Effector memory CD4-positive, alpha-beta T cell (primary cell): ENCODE measurements around the gene ZNF764.

Source experiments
- DNase-seq, 3 donors: peaks; one replicate each; pipeline ENCODE4 v3.0.0-alpha.2; 2020
- H3K27ac ChIP-seq: 2 replicates; pipeline ENCODE4 v1.7.0; 2013; ENCODE audit warnings: mild to moderate bottlenecking, low read length, moderate library complexity; ENCODE audit not compliant: insufficient read depth, poor library complexity, severe bottlenecking
- H3K27me3 ChIP-seq: replicated peaks from 2 replicates; pipeline ENCODE4 v1.7.0; 2013; ENCODE audit warnings: mild to moderate bottlenecking, low read length; ENCODE audit not compliant: insufficient read depth, control insufficient read depth, poor library complexity, severe bottlenecking
- H3K36me3 ChIP-seq: 2 replicates; pipeline ENCODE4 v1.7.0; 2013; ENCODE audit warnings: mild to moderate bottlenecking, low read length, moderate library complexity; ENCODE audit not compliant: control insufficient read depth, insufficient read depth
- H3K4me1 ChIP-seq: 2 replicates; pipeline ENCODE4 v1.7.0; 2013; ENCODE audit warnings: low read length, mild to moderate bottlenecking; ENCODE audit not compliant: control insufficient read depth, insufficient read depth, poor library complexity, severe bottlenecking
- H3K4me3 ChIP-seq: 2 replicates; pipeline ENCODE4 v1.7.0; 2013; ENCODE audit warnings: low read length, low read depth, mild to moderate bottlenecking; ENCODE audit not compliant: insufficient read depth, poor library complexity, severe bottlenecking
- H3K9me3 ChIP-seq: 2 replicates; pipeline ENCODE4 v1.7.0; 2013; ENCODE audit warnings: mild to moderate bottlenecking, low read length, moderate library complexity; ENCODE audit not compliant: control insufficient read depth

ZNF764 gene

DNA sequence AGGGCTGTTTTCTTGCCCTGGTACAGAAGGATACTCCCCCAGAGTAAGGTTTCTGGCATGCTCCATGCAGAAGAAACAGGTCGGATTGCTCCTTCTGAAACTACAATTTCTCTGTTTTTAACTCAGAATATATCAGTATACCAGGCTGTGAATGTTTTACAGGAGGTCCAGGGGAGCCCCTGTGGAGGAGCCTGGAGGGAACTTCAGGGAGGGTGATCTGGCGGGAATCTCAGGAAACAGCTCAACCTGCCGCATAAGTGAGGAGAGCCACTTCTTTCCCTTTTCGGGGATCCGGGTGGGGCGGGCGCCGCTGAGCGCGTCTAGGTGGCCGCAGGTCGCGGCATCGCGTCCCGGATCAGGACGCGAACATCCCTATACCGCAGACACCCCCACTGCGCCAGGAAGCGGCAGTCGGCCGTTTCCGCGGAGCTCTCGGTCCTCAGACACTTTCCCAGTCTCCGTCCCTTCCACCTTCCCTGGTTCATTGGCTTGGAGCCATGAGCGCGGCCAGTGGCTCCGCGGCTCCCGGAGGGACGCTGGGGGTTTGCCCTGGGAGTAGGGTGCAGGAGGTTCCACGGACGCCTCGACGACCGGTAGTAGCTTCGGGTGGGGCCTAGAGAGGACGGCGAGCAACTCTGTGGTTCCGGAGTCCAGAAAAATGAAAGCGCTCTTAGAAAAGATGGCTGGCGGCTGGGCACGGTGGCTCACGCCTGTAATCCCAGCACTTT is 3.1 kb upstream of the ZNF764 start:
- Histone ChIP-seq H3K36me3 (no peaks in the 10 kb centered on the region), H3K27ac (peak overlapping the region; percentile 37), H3K4me3 (peak overlapping the region; percentile 47), H3K9me3 (no peaks in the 10 kb centered on the region), H3K4me1 (peaks cover 7% of the 10 kb centered on the region), H3K27me3 (no peaks in the 10 kb centered on the region)
- DNase-seq, result peak in 1 of 3 donors; percentile 11

DNA sequence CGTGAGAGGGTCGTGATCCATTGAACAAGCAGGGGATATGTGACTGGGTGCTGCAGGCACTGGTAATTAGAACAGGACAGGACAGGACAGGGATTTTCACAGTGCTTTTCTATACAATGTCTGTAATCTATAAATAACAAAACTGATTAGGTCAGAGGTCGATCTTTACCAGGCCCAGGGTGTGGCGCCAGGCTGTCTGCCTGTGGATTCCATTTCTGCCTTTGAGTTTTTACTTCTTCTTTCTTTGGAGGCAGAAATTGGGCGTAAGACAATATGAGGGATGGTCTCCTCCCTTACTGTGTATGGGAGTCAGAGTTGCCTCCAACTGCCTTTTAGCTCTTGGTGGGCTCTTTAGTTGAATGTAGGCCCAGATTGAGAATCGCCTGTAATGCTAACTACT is 1.5 kb upstream of the ZNF764 start:
- DNase-seq, result no peak
- peaks cover 7% of the 10 kb centered on the region for H3K4me1 ChIP-seq
- no peaks in the 10 kb centered on the region for H3K27me3 ChIP-seq
- no peak overlapping the region for H3K27ac ChIP-seq
- no peaks in the 10 kb centered on the region for H3K9me3 ChIP-seq
- no peak overlapping the region for H3K4me3 ChIP-seq
- H3K36me3 ChIP-seq, result peaks cover 15% of the 10 kb centered on the region

DNA sequence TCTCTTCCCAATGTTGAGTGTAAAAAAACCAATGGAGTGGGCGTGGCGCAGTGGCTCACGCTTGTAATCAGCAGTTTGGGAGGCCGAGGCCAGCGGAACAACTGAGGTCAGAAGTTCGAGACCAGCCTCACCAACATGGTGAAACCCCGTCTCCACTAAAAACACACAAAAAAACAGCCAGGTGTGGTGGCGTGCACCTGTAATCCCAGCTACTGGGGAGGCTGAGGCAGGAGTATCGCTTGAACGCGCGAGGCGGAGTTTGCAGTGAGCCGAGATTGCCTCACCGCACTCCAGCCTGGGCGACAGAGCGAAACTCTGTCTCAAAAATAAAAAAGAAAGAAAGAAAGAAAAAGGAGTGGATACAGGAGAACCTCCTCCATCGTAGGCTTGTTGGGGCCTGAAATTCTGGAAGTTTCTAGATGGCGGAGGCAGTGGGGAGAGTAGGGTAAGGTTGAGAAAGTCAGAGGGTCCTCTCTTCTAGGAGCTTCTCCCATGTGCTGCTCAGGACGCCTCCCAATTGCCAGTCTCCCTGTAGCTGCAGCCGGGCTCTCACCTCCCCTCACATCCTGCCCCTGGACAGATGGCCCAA is 709 bp upstream of the ZNF764 start:
- H3K27me3 ChIP-seq, result no peaks in the 10 kb centered on the region
- DNase-seq, result no peak
- H3K36me3 ChIP-seq, result peaks cover 23% of the 10 kb centered on the region
- peak overlapping the region; percentile 96 for H3K27ac ChIP-seq
- no peak overlapping the region for H3K4me3 ChIP-seq
- peaks cover 7% of the 10 kb centered on the region for H3K4me1 ChIP-seq
- H3K9me3 ChIP-seq, result no peaks in the 10 kb centered on the region

DNA sequence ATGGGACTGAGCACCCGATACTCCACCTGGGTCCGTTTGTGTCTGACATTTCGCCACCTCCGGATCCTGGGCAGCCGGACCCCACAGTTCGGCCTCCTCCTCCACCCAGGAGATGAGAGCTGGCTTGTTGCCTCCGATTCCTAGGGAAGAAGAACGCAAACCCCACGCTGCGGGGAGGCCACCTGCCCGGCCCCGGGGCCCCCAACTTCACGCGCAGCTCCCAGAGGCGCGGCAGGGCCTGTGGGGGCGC is 542 bp downstream of the ZNF764 start:
- peak overlapping the region; percentile 67 for H3K4me3 ChIP-seq
- DNase-seq, result no peak
- no peaks in the 10 kb centered on the region for H3K27me3 ChIP-seq
- H3K27ac ChIP-seq, result peak overlapping the region; percentile 96
- peaks cover 19% of the 10 kb centered on the region for H3K4me1 ChIP-seq
- no peaks in the 10 kb centered on the region for H3K9me3 ChIP-seq
- peaks cover 24% of the 10 kb centered on the region for H3K36me3 ChIP-seq

DNA sequence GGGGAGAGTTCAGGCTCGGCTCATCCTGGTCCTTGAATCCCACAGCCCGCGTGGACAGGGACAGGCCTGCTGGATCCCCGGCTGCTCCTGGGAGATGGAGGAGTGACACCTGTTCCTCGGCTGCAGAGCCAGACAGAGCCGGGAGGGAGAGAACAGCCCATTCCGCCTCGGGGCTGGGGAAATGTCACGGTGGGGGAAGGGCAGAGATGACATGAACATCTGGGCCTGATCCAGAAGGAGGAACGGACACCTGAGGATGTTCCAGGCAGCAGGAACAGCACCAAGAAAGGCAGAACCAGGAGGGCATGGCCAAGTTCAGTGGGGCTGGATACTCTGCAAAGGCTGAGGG is 2.1 kb downstream of the ZNF764 start:
- Histone ChIP-seq H3K27ac (no peak overlapping the region), H3K9me3 (no peaks in the 10 kb centered on the region), H3K4me3 (no peak overlapping the region), H3K27me3 (no peaks in the 10 kb centered on the region), H3K4me1 (peaks cover 25% of the 10 kb centered on the region), H3K36me3 (peaks cover 24% of the 10 kb centered on the region)
- DNase-seq, result no peak

DNA sequence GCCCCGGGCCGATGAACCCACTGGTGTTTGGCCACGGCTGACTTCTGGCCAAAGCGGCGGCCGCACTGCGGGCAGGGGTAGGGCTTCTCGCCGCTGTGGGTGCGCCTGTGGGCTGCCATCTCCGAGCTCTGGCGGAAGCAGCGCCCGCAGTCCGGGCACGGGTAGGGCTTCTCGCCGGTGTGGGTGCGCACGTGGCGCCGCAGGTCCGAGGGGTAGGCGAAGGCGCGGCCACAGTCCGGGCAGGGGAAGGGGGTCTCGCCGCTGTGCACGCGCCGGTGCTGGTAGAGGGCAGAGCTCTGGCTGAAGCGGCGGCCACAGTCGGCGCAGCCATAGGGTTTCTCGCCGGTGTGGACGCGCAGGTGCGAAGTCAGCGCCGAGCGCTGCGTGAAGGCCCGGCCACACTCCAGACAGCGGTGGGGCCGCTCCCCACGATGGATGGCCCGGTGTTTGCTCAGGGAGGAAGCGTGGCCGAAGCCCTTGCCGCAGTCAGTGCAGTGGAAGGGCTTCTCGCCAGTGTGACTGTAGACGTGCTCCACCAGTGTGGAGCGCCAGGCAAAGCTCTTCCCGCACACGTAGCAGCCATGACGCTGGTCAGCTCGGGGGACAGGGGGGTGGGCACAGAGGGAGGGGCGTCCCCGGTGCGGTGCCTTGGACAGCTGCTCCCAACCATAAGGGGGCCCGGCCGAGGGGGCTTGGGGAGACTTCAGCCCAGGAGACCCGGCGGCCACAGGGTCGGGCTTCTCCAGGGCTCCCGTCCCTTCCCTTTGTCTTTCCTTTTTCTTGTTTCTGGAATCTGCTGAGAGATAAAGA is 2.7 kb downstream of the ZNF764 start:
- Histone ChIP-seq H3K27ac (no peak overlapping the region), H3K9me3 (no peaks in the 10 kb centered on the region), H3K4me1 (peaks cover 27% of the 10 kb centered on the region), H3K36me3 (peaks cover 24% of the 10 kb centered on the region), H3K27me3 (no peaks in the 10 kb centered on the region), H3K4me3 (no peak overlapping the region)
- DNase-seq, result no peak

DNA sequence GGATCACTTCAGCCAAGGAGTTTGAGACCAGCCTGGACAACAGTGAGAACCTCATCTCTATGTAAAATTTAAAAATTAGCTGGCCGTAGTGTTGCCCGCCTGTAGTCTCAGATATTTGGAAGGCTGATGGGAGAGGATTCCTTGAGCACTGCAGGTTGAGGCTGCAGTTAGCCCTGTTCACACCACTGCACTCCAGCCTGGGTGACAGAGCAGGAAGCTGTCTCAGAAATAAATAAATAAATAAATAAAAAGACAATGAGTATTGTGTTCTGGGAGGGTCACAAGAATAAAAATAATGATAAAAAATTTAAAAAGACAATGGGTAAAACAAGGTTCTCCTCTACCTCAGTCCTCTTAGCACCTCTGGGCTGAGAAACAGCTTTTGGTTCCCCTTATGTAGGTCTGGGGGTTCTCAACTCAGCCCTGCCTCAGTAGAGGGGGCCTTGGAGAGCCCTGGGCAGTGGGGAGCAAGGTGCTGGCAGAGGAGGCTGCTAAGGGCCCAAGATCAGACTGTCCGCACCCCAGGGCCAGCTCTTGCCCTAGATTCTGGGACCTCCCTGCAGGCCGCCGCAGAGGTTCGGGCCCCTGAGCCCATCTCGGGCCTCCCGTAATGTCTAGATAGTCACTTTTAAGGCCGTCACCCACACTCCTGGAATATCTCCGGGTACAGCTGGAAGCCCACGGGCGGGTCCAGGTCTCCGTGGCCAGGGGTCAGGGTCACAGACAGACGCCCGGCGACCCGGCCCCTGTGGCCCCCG is 3.4 kb downstream of the ZNF764 start:
- Histone ChIP-seq H3K4me1 (peaks cover 27% of the 10 kb centered on the region), H3K36me3 (peaks cover 24% of the 10 kb centered on the region), H3K4me3 (no peak overlapping the region), H3K9me3 (no peaks in the 10 kb centered on the region), H3K27me3 (no peaks in the 10 kb centered on the region), H3K27ac (no peak overlapping the region)
- DNase-seq, result no peak

DNA sequence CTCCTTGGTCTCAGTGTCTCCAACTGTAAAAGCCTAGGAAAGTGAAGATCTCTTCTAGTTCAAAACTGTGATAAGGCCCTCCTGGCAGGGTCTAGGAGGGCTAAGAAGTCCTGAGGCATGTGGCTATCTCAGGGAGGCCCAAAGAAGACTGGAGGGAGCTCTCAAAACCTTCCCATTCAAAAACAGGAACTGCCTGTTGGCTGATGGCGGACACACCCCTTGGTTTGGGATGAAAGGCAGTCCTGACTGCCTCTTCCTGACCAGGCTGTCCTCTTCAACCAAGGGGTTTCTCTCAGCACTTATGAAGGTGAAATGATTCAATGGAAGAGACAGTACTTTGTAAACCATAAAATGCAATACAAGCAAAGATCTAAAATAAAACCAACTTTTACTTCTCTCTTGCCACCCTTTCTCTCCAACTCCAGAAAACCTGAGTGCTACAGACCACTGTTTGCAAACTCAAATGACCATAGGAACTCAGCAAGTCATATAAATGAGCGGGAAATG is 4.7 kb downstream of the ZNF764 start:
- DNase-seq, result no peak
- H3K27ac ChIP-seq, result peak overlapping the region; percentile 53
- H3K4me3 ChIP-seq, result no peak overlapping the region
- no peaks in the 10 kb centered on the region for H3K9me3 ChIP-seq
- H3K36me3 ChIP-seq, result peaks cover 24% of the 10 kb centered on the region
- no peaks in the 10 kb centered on the region for H3K27me3 ChIP-seq
- H3K4me1 ChIP-seq, result peaks cover 27% of the 10 kb centered on the region

DNA sequence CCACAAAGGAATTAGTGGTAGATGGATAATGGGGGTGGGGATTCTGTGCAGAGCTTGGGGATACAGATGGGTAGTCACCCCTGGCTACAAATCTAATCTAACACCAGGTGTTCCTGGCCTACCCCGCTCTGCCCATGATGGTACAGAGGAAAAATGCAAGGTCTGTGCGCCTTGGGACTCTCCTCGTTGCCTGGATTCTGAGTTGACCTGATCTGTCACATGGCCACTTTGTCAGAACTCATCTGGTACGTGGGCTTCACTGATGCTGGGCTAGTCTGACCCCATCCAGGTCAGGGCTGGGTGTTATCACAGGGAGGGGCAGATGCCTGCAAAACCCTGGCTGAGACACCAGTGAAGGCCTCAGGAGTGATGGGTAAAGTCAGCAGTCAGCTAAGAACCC is 5.2 kb downstream of the ZNF764 start:
- H3K9me3 ChIP-seq, result no peaks in the 10 kb centered on the region
- peaks cover 24% of the 10 kb centered on the region for H3K36me3 ChIP-seq
- H3K4me1 ChIP-seq, result peaks cover 27% of the 10 kb centered on the region
- no peaks in the 10 kb centered on the region for H3K27me3 ChIP-seq
- H3K27ac ChIP-seq, result peak overlapping the region; percentile 53
- no peak for DNase-seq
- H3K4me3 ChIP-seq, result no peak overlapping the region
